Kasumi-1 (cell line): ENCODE results near the gene SMYD1.
A peak's percentile ranks its signal among the peaks of the same experiment; 100 is the strongest.

Source experiments
- DNase-seq, 2 experiments: peaks; one replicate each; lab custom pipeline; 2025; lab: John Stamatoyannopoulos, UW

SMYD1 gene

GRCh38 chr2:88055371-88056128 is 12.1 kb upstream of the SMYD1 start, which contains the start of gene KRCC1:
Gene KRCC1, minus strand, starts transcription at chr2:88055783. Its CDS starts 27,220 bp downstream, at chr2:88028563.
- DNase-seq: peak; percentile 89 to 90

- no peak for DNase-seq
These were observed 10.2 kb upstream of the SMYD1 start for GRCh38 chr2:88057437-88057844.

GRCh38 chr2:88058191-88058590 is 9.4 kb upstream of the SMYD1 start:
- DNase-seq: no peak

GRCh38 chr2:88059979-88060906 is 7.4 kb upstream of the SMYD1 start:
- peak; percentile 64 to 77 for DNase-seq

GRCh38 chr2:88060907-88061275 is 6.7 kb upstream of the SMYD1 start:
- DNase-seq: no peak

- no peak for DNase-seq
These were observed 6.3 kb upstream of the SMYD1 start for GRCh38 chr2:88061295-88061694.

- DNase-seq: no peak
These were observed 1.1 kb upstream of the SMYD1 start for GRCh38 chr2:88066543-88066942.

- DNase-seq: no peak
These were observed 436 bp upstream of the SMYD1 start for GRCh38 chr2:88067189-88067588.

GRCh38 chr2:88068044-88068443 is 419 bp downstream of the SMYD1 start:
- no peak for DNase-seq

GRCh38 chr2:88069117-88069516 is 1.5 kb downstream of the SMYD1 start:
- DNase-seq: no peak

GRCh38 chr2:88070055-88070454 is 2.4 kb downstream of the SMYD1 start:
- DNase-seq: no peak

- DNase-seq: no peak
These were observed 3.7 kb downstream of the SMYD1 start for GRCh38 chr2:88071365-88071764.

- no peak for DNase-seq
These were observed 6.5 kb downstream of the SMYD1 start for GRCh38 chr2:88074150-88074549.

- DNase-seq: no peak
These were observed 7.2 kb downstream of the SMYD1 start for GRCh38 chr2:88074854-88075292.

GRCh38 chr2:88077080-88077479 is 9.5 kb downstream of the SMYD1 start:
- no peak for DNase-seq

GRCh38 chr2:88078643-88079172 is 11.1 kb downstream of the SMYD1 start:
- no peak for DNase-seq

- no peak for DNase-seq
These were observed 12.9 kb downstream of the SMYD1 start for GRCh38 chr2:88080545-88080944.

- DNase-seq: no peak
These were observed 14.4 kb downstream of the SMYD1 start for GRCh38 chr2:88081924-88082608.

- no peak for DNase-seq
These were observed 15.2 kb downstream of the SMYD1 start for GRCh38 chr2:88082781-88083180.

GRCh38 chr2:88085099-88085498 is 17.5 kb downstream of the SMYD1 start:
- DNase-seq: no peak

GRCh38 chr2:88085602-88086001 is 18.0 kb downstream of the SMYD1 start:
- no peak for DNase-seq

GRCh38 chr2:88086401-88086800 is 18.8 kb downstream of the SMYD1 start:
- no peak for DNase-seq
